ENCODE measurements around the gene CSNK2A2.
A peak's percentile ranks its signal among the peaks of the same experiment; 100 is the strongest.

CSNK2A2 gene

DNA sequence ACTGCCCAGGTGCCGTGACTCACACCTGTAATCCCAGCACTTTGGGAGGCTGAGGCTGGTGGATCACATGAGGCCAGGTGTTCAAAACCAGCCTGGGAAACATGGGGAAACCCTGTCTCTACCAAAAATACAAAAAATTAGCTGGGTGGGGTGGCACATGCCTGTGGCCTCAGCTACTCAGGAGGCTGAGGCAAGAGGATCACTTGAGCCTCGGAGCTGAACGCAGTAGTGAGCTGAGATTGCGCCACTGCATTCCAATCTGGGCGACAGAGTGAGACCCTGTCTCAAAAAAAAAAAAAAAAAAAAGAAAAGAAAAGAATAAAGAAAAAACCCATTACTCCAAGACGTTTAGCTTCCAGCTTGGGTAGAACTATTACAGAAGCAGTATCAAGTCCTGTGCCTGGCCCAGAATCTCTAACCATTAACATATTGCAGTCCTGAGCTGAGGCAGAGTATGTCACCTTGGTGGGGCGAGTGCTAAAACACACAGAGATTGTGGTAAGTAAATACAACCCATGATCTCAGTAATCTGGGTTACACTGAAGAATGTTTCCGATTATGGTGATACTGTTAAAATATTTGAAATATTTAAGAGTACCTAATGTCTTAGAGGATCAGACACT, 45.5 kb downstream of the CSNK2A2 start:
- FAIRE-seq (peak; percentile 23), DNase-seq (ENCODE audit: insufficient read length, low spot score) (no peak)

- DNase-seq (ENCODE audit: insufficient read length, low spot score) (no peak), FAIRE-seq (no peak)
Observed at GRCh38 chr16:58148526-58148925, 49.4 kb downstream of the CSNK2A2 start.

- FAIRE-seq = peak; percentile 66
- DNase-seq (ENCODE audit: insufficient read length, low spot score) = no peak
Observed at GRCh38 chr16:58148099-58148498, 49.8 kb downstream of the CSNK2A2 start.

- DNase-seq (ENCODE audit: insufficient read length, low spot score) (no peak), FAIRE-seq (no peak)
Observed at GRCh38 chr16:58138852-58139251, 59.1 kb downstream of the CSNK2A2 start.

GRCh38 chr16:58137581-58137980, 60.3 kb downstream of the CSNK2A2 start:
- FAIRE-seq = no peak
- DNase-seq (ENCODE audit: insufficient read length, low spot score) = no peak

DNA sequence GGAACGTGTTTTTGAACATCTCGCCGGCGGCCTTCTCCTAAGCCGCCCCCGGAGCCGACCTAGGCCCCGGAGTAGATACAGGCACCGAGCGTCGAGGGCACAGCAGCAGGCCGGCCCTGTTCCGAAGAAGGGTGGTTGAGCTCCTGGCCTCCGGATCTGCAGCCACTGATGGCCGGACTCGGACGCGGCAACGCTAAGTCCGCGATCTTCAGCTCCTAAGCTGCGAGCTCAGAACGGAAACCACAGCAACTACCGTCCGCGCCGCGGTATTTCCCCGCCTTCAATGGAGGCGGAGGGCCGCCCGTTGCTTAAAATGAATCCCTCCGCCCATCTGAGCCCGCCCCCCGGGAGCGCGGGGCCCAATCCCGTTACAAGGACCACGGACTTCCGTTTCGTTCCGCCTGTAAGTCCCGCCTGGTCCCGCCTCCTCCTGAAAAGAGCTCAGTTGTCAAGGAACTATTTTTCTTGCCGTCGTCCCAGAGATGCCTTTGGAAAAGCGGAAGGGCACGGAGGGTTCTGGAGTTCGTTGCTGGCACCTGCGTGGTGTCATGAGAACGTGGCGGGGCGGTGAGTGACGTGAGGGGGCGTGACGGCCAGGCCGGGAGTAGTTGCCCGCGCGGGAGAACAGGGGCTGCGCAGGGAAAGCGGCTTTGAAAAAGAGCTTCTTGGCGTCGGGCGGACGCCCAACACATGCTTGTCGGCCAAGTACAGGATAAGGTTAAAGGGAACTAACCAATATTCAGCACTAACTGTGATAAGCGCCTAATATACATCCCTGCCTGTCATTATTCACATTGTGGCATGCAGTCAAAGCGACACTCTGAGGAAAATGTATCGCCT, 68.6 kb downstream of the CSNK2A2 start, which contains the start of gene CFAP20:
TSS of gene CFAP20 (minus strand) at position 285 of the 840 bp plus-strand sequence. CDS start at position 19, 266 bp downstream.
- FAIRE-seq (peak; percentile 97), DNase-seq (ENCODE audit: insufficient read length, low spot score) (peak; percentile 97)

GRCh38 chr16:58128711-58129096, 69.2 kb downstream of the CSNK2A2 start:
- peak; percentile 4 for FAIRE-seq
- DNase-seq (ENCODE audit: insufficient read length, low spot score) = no peak

DNA sequence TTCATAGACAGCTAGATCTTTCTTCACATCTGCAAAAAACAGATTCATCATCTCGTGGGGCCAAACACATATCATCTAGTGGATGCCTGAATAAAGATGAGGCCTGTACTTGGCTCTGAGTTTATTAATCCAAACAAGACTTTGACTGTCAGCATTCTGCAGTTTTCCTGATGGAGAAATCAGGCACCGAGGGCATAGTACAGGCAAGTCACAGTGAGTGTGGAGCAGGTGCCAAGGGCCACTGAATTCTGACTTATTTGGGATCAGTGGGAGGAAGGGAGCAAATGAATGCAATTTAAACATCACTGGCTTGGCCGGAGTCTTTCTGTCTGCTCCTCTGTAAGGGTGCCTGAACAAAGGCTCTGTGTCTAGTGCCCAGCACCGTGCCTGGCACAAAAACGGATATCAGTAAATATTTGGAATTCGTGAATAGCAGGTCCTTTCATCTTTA, 69.7 kb downstream of the CSNK2A2 start:
- DNase-seq (ENCODE audit: insufficient read length, low spot score) (no peak), FAIRE-seq (no peak)

DNA sequence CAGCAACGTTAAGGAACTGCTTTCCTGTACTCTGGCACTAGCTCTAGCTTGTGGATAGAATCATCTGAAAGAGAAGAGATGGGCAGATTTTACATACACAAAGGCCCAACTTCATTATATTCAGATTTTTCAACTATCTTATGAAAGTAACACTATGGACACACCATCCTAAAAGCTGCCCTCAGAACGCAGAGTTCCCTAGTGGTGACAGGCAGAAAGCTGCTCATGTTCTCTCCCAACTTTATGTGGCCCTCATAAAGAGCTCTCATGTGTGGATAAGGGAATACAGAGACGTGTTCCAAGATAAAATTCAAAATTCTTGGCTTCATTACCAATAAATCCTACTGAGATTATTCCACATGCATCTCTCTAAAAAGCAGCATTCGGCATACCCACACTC, 70.3 kb downstream of the CSNK2A2 start:
- DNase-seq (ENCODE audit: insufficient read length, low spot score) = no peak
- no peak for FAIRE-seq

- FAIRE-seq (no peak), DNase-seq (ENCODE audit: insufficient read length, low spot score) (no peak)
Observed at GRCh38 chr16:58127033-58127556, 70.8 kb downstream of the CSNK2A2 start.

DNA sequence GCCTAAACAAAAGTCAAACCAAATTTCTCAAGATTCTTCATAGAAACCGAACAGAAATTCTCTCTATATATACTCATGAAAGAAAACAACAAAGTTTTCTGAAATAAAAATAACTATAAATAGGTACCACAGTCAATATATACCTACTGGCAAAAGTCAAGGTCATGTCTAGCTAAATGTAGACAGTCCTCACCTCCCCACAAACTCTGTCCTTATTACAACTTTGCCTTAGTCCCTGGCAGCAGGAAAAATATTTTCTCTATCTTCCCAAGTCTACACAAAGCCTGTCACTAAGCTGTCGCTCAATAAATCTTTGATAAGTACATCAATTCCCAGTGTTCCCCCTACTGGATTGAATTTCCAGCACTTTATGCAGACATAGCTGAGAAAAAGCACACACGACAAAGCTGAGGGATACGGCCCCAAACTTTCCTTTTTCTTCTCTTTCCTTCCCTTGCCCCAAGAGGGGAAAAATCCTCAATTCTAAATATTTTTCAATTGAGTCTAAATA, 71.4 kb downstream of the CSNK2A2 start:
- FAIRE-seq (no peak), DNase-seq (ENCODE audit: insufficient read length, low spot score) (no peak)

GRCh38 chr16:58125781-58126335, 72.0 kb downstream of the CSNK2A2 start:
- DNase-seq (ENCODE audit: insufficient read length, low spot score) (no peak), FAIRE-seq (no peak)

DNA sequence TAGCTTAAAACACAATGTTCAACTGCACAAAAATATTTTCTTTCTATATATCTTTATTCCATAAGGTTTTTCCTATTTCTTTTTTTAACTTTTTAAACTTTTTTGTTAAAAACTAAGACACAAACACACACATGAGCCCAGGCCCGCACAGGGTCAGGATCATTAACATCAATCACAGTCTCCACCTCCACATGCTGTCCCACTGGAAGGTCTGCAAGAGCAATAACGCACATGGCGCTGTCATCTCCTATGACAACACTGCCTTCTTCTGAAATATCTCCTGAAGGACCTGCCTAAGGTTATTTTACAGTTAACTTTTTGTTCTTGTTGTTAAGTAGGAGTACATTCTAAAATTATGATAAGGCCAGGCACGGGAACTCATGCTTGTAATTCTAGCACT, 72.9 kb downstream of the CSNK2A2 start:
- FAIRE-seq (no peak), DNase-seq (ENCODE audit: insufficient read length, low spot score) (no peak)

DNA sequence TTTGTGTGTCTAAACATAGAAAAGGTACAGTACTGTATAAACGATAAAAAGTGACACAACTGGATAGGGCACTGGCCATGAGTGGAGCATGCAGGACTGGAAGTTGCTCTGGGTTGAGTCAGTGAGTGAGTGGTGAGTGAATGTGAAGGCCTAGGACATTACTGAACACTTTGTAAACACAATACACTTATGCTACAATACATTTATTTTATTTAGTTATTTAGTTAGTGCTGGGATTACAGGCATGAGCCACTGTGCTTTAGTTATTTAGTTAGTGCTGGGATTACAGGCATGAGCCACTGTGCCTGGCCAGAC, 73.3 kb downstream of the CSNK2A2 start:
- no peak for FAIRE-seq
- DNase-seq (ENCODE audit: insufficient read length, low spot score) = no peak

DNA sequence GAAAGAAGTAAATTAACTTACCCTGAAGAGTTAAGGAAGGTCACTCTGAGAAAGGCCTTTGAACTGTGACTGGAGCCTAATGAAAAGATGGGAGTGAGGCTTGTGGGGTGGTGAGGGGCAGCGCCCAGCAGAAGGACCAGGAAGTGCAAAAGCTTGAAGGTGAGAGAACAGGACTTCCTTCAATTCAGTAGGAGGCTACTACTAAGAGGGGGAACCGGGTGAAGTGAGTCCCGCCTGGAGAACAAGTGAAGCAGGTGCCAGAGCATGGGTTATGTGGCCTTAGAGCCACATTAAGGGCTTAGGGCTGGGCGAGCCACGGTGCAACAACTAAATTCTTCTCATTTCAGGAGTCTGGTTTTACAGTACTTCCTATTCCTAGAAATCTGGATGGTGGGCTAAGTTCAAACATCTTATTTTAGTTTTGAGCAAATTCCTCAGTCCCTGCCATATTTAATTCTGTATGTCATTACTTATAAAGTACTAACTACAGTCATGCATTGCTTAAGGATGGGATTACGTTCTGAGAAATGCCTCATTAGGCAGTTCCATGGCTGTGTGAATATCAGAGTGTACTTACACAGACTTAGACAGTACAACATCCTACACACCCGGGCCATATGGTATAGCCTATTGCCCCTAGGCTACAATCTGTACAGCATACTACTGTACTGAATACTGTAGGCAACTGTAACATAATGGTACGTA, 73.9 kb downstream of the CSNK2A2 start:
- FAIRE-seq (no peak), DNase-seq (ENCODE audit: insufficient read length, low spot score) (no peak)

- FAIRE-seq (no peak), DNase-seq (ENCODE audit: insufficient read length, low spot score) (no peak)
Observed at GRCh38 chr16:58121132-58121531, 76.8 kb downstream of the CSNK2A2 start.

GRCh38 chr16:58120234-58120633, 77.7 kb downstream of the CSNK2A2 start:
- DNase-seq (ENCODE audit: insufficient read length, low spot score) = no peak
- no peak for FAIRE-seq

DNA sequence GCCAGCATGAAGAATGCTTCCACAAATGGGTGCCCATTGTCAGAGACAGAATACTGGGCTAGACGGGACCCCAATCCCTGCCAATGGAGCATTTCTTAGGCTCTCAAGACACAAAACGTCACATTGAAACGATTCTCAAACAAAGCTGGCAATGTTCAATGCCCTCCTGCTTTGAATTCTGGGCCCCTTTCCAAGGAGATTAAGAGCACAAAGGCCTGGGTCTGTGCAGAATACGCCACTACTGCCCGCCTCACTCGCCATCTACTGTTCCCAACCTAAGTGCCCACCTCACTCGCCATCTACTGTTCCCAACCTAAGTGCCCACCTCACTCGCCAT, 78.4 kb downstream of the CSNK2A2 start:
- no peak for FAIRE-seq

GRCh38 chr16:58118801-58119508, 79.0 kb downstream of the CSNK2A2 start:
- DNase-seq (ENCODE audit: insufficient read length, low spot score) = no peak
- FAIRE-seq = no peak

More for the DNA sequence above, 78.4 kb downstream of the CSNK2A2 start:
- no peak for DNase-seq (ENCODE audit: insufficient read length, low spot score)

DNA sequence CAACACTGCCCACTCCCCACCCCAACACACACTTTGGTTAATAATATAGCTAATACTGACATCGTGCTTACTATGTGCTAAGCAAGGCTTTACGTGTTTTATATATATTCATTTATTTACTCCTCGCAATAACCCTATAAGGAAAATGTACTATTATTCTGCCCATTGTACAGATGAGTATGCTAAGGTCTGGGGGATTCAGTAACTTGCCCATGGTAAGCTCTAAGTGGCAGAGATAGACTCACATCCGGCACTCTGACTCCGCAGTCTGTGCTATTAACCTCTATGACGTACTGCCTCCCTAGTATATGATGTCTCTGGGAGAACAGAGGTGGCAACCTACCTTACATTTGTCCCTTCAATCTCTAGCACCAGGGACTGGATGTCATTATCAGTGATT, 81.4 kb downstream of the CSNK2A2 start:
- FAIRE-seq (no peak), DNase-seq (ENCODE audit: insufficient read length, low spot score) (no peak)

All from HTR-8/SVneo (cell line).